Measurements from ENCODE around the gene GPR139. TPM values are rescaled to one million over a fixed set of nuclear protein-coding genes. Genes with fewer than 3 reads are reported as not detected.

Gene GPR139
- total RNA-seq, 1 experiment from 2014 or later, result not detected

- ChIA-PET POLR2A (ENCODE audit: unreplicated experiment) (no interaction called here), CTCF (no interaction called here)
- no peaks in the 10 kb centered on the region for H3F3A ChIP-seq (ENCODE audit: insufficient read depth, low read depth)
- H3K4me1 ChIP-seq (replicated peaks; ENCODE audit: insufficient read depth), result no peaks in the 10 kb centered on the region
- no peak overlapping the region for H3K4me2 ChIP-seq
- no peak for TF ChIP-seq CTCF (conservative IDR thresholded peaks at IDR 0.05)
- no peak for TF ChIP-seq EZH2 (IDR thresholded peaks at IDR 0.05; ENCODE audit: low read depth)
- DNase-seq, result no peak
- BruUV-seq (replicated peaks), result no TSS peak
- no peak overlapping the region for H2AFZ ChIP-seq
- H3K27ac ChIP-seq, result no peak overlapping the region
- H3K79me2 ChIP-seq (ENCODE audit: low read depth), result no peaks in the 10 kb centered on the region
- no peaks in the 10 kb centered on the region for H3K9me2 ChIP-seq (ENCODE audit: insufficient read depth)
- H3K4me3 ChIP-seq, result no peak overlapping the region
- no peaks in the 10 kb centered on the region for H3K9me3 ChIP-seq (ENCODE audit: insufficient read depth, low read depth)
- intact Hi-C loops (cut with micrococcal nuclease; ENCODE audit: unreplicated experiment), result no loop called here
- no peaks in the 10 kb centered on the region for H4K20me1 ChIP-seq (ENCODE audit: insufficient read depth)
- peaks cover 35% of the 10 kb centered on the region for H3K27me3 ChIP-seq (ENCODE audit: insufficient read depth, low read depth)
- no peaks in the 10 kb centered on the region for H3K36me3 ChIP-seq (ENCODE audit: low read depth)
These were observed 9.2 kb downstream of the GPR139 start for GRCh38 chr16:20064520-20064919.

- no peak for DNase-seq
- Histone ChIP-seq H3K36me3 (ENCODE audit: low read depth) (no peaks in the 10 kb centered on the region), H3K4me1 (replicated peaks; ENCODE audit: insufficient read depth) (no peaks in the 10 kb centered on the region), H3K27ac (no peak overlapping the region), H2AFZ (no peak overlapping the region), H3K79me2 (ENCODE audit: low read depth) (no peaks in the 10 kb centered on the region), H3K9me2 (ENCODE audit: insufficient read depth) (no peaks in the 10 kb centered on the region), H3K4me3 (no peak overlapping the region), H3K27me3 (ENCODE audit: insufficient read depth, low read depth) (peaks cover 22% of the 10 kb centered on the region), H3K9me3 (ENCODE audit: insufficient read depth, low read depth) (no peaks in the 10 kb centered on the region), H3F3A (ENCODE audit: insufficient read depth, low read depth) (no peaks in the 10 kb centered on the region), H4K20me1 (ENCODE audit: insufficient read depth) (no peaks in the 10 kb centered on the region), H3K4me2 (no peak overlapping the region)
- intact Hi-C loops (cut with micrococcal nuclease; ENCODE audit: unreplicated experiment), result no loop called here
- POLR2A ChIA-PET (ENCODE audit: unreplicated experiment), result no interaction called here
- BruUV-seq (replicated peaks), result no TSS peak
- CTCF ChIA-PET, result no interaction called here
- TF ChIP-seq CTCF (conservative IDR thresholded peaks at IDR 0.05) (no peak), EZH2 (IDR thresholded peaks at IDR 0.05; ENCODE audit: low read depth) (no peak)
These were observed 12.6 kb downstream of the GPR139 start for GRCh38 chr16:20061132-20061531.

- H3K9me3 ChIP-seq (ENCODE audit: insufficient read depth, low read depth), result no peaks in the 10 kb centered on the region
- no peaks in the 10 kb centered on the region for H3F3A ChIP-seq (ENCODE audit: insufficient read depth, low read depth)
- ChIA-PET CTCF (no interaction called here), POLR2A (ENCODE audit: unreplicated experiment) (interaction anchor here (0.7 kb wide), 1 partner anchor 178 kb away, joined by 4 read pairs; no protein-coding TSS in a partner anchor)
- intact Hi-C loops (cut with micrococcal nuclease; ENCODE audit: unreplicated experiment), result no loop called here
- no peaks in the 10 kb centered on the region for H3K4me1 ChIP-seq (replicated peaks; ENCODE audit: insufficient read depth)
- H3K27ac ChIP-seq, result no peak overlapping the region
- BruUV-seq (replicated peaks), result no TSS peak
- H3K79me2 ChIP-seq (ENCODE audit: low read depth), result no peaks in the 10 kb centered on the region
- no peak overlapping the region for H3K4me3 ChIP-seq
- no peak for TF ChIP-seq CTCF (conservative IDR thresholded peaks at IDR 0.05)
- no peak for TF ChIP-seq EZH2 (IDR thresholded peaks at IDR 0.05; ENCODE audit: low read depth)
- no peaks in the 10 kb centered on the region for H3K9me2 ChIP-seq (ENCODE audit: insufficient read depth)
- no peak overlapping the region for H2AFZ ChIP-seq
- no peak for DNase-seq
- H3K36me3 ChIP-seq (ENCODE audit: low read depth), result no peaks in the 10 kb centered on the region
- no peaks in the 10 kb centered on the region for H4K20me1 ChIP-seq (ENCODE audit: insufficient read depth)
- peaks cover 15% of the 10 kb centered on the region; the same call in 1 of the 2 replicates for H3K27me3 ChIP-seq (ENCODE audit: insufficient read depth, low read depth)
- H3K4me2 ChIP-seq, result no peak overlapping the region
These were observed 17.3 kb downstream of the GPR139 start for GRCh38 chr16:20056436-20056835.
